Measurements from ENCODE around the gene YARS1. TPM values are rescaled to one million over a fixed set of nuclear protein-coding genes. Genes with fewer than 3 reads are reported as not detected.

Gene YARS1
- total RNA-seq, 4 donors from 2014 or later: 23.9 to 54.5 (median 33.8) TPM

GRCh38 chr1:32729254-32730046 lies 87.7 kb downstream of the YARS1 start:
- Histone ChIP-seq H3K4me3 (no peak overlapping the region), H3K27ac (no peak overlapping the region), H3K4me1 (peaks cover 3 to 19% (median 10%) of the 10 kb centered on the region in 4 donors), H3K9me3 (no peaks in the 10 kb centered on the region), H3K27me3 (no peaks in the 10 kb centered on the region), H3K36me3 (no peaks in the 10 kb centered on the region)
- 81 to 93% methylated on average over 5 to 14 of the region's 14 CpGs for WGBS, 2 donors (ENCODE audit: low coverage in 1 of 2)
- TF ChIP-seq EP300 (IDR thresholded peaks at IDR 0.05; ENCODE audit: low read depth) (no peak), POLR2AphosphoS5 (IDR thresholded peaks at IDR 0.05) (no peak), POLR2A (IDR thresholded peaks at IDR 0.05) (no peak), CTCF (IDR thresholded peaks at IDR 0.05) (no peak)
- intact Hi-C loops (cut with DNase I; ENCODE audit: low total_unique reads): no loop called here
- no peak for DNase-seq
- in situ Hi-C loops (cut with MboI; ENCODE audit: low pct_ligation_motif_present in 1 of 4, low pct_unique_long_range_greater_than_20kb in 1 of 4, low sequenced_read_pairs in 3 of 4): no loop called here

DNA sequence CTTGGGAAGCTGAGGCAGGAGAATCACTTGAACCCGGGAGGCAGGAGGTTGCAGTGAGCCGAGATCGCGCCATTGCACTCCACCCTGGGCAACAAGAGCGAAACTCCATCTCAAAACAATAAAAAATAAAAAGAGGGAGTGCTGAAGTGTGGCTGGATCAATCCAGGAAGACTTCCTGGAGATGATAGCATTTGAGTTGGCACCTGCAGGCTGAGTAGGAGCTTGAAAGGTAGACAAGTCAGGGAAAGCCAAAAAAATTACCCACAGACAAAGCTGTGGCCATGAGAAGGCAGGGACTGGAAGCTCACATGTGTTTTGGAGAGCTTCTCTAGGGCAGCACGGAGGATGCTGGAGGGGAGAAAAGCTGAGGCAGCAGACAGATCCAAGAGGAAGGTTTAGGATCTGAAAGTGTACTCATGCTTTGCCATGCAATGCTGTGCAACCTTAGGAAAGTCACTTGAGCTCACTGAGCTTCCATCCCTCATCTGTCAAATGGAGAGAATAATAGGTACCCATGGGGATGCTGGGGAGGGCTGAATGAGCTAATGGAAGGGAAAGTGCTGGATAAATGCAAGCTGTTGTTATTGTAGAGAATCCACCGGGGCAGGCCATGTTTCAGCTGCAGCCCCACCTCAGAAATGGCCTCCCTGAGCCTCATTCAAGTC lies 88.6 kb downstream of the YARS1 start:
- Histone ChIP-seq H3K4me1 (peaks cover 3 to 19% (median 10%) of the 10 kb centered on the region in 4 donors), H3K27ac (no peak overlapping the region), H3K9me3 (no peaks in the 10 kb centered on the region), H3K4me3 (no peak overlapping the region), H3K36me3 (no peaks in the 10 kb centered on the region), H3K27me3 (no peaks in the 10 kb centered on the region)
- no peak for TF ChIP-seq EP300 (IDR thresholded peaks at IDR 0.05; ENCODE audit: low read depth)
- TF ChIP-seq POLR2AphosphoS5 (IDR thresholded peaks at IDR 0.05): no peak
- intact Hi-C loops (cut with DNase I; ENCODE audit: low total_unique reads) (no loop called here), in situ Hi-C loops (cut with MboI; ENCODE audit: low pct_ligation_motif_present in 1 of 4, low pct_unique_long_range_greater_than_20kb in 1 of 4, low sequenced_read_pairs in 3 of 4) (no loop called here)
- DNase-seq: no peak
- WGBS, 2 donors (ENCODE audit: low coverage in 1 of 2): 80 to 85% methylated on average over 3 to 7 of the region's 7 CpGs

- peaks cover 3 to 19% (median 10%) of the 10 kb centered on the region in 4 donors for H3K4me1 ChIP-seq
- H3K9me3 ChIP-seq: no peaks in the 10 kb centered on the region
- TF ChIP-seq POLR2A (IDR thresholded peaks at IDR 0.05) (no peak), CTCF (IDR thresholded peaks at IDR 0.05) (no peak), POLR2AphosphoS5 (IDR thresholded peaks at IDR 0.05) (no peak), EP300 (IDR thresholded peaks at IDR 0.05; ENCODE audit: low read depth) (no peak)
- no peak for DNase-seq
- no peaks in the 10 kb centered on the region for H3K27me3 ChIP-seq
- no peaks in the 10 kb centered on the region for H3K36me3 ChIP-seq
- intact Hi-C loops (cut with DNase I; ENCODE audit: low total_unique reads): no loop called here
- H3K4me3 ChIP-seq: no peak overlapping the region
- WGBS, 2 donors (ENCODE audit: low coverage in 1 of 2): 80 to 86% methylated on average over 1 of the region's 1 CpG
- no peak overlapping the region for H3K27ac ChIP-seq
- in situ Hi-C loops (cut with MboI; ENCODE audit: low pct_ligation_motif_present in 1 of 4, low pct_unique_long_range_greater_than_20kb in 1 of 4, low sequenced_read_pairs in 3 of 4): no loop called here
Measured at GRCh38 chr1:32727876-32728275, 89.3 kb downstream of the YARS1 start.

- H3K4me3 ChIP-seq: no peak overlapping the region
- peaks cover 3 to 13% (median 10%) of the 10 kb centered on the region in 4 donors for H3K4me1 ChIP-seq
- no peaks in the 10 kb centered on the region for H3K27me3 ChIP-seq
- in situ Hi-C loops (cut with MboI; ENCODE audit: low pct_ligation_motif_present in 1 of 4, low pct_unique_long_range_greater_than_20kb in 1 of 4, low sequenced_read_pairs in 3 of 4): no loop called here
- no peaks in the 10 kb centered on the region for H3K9me3 ChIP-seq
- intact Hi-C loops (cut with DNase I; ENCODE audit: low total_unique reads): no loop called here
- no peak for DNase-seq
- H3K27ac ChIP-seq: no peak overlapping the region
- H3K36me3 ChIP-seq: no peaks in the 10 kb centered on the region
- TF ChIP-seq POLR2A (IDR thresholded peaks at IDR 0.05): no peak
- TF ChIP-seq EP300 (IDR thresholded peaks at IDR 0.05; ENCODE audit: low read depth): no peak
- no peak for TF ChIP-seq POLR2AphosphoS5 (IDR thresholded peaks at IDR 0.05)
- no peak for TF ChIP-seq CTCF (IDR thresholded peaks at IDR 0.05)
- 75 to 92% methylated on average over 1 to 3 of the region's 3 CpGs for WGBS, 2 donors (ENCODE audit: low coverage in 1 of 2)
Measured at GRCh38 chr1:32725615-32725982, 91.6 kb downstream of the YARS1 start.

Other genes starting within 250 kb of the YARS1 start
- 10 to 100 TPM in 3 of 4 donors, 1 to 10 TPM in 1; 3.4 to 72.9 (median 34.5) TPM for gene ZBTB8OS, start 166.8 kb downstream of the YARS1 start, total RNA-seq
- 100 to 1,000 TPM in 1 of 4 donors, 10 to 100 TPM in 3; 40.4 to 117 (median 67.7) TPM for gene RBBP4, start 166.2 kb downstream of the YARS1 start, total RNA-seq
- 10 to 100 TPM; 24.9 to 95.5 (median 43.8) TPM for gene SYNC, start 114.6 kb downstream of the YARS1 start, total RNA-seq
- 100 to 1,000 TPM in 1 of 4 donors, 10 to 100 TPM in 3; 26.2 to 257 (median 40.7) TPM for gene S100PBP, start 295 bp upstream of the YARS1 start, total RNA-seq
- gene FNDC5, start 53.6 kb upstream of the YARS1 start, total RNA-seq: under 1 TPM in 2 of 4 donors, not detected in 2; 0.32 to 0.55 TPM
- gene HPCA, start 69.1 kb upstream of the YARS1 start, total RNA-seq: under 1 TPM in 2 of 4 donors, not detected in 2; 0.64 to 0.96 TPM
- 1,000 to 10,000 TPM in 2 of 4 donors, 100 to 1,000 TPM in 2; 330 to 1,204 (median 846) TPM for gene TMEM54, start 84.0 kb upstream of the YARS1 start, total RNA-seq
- gene RNF19B, start 147.5 kb upstream of the YARS1 start, total RNA-seq: 10 to 100 TPM; 22.5 to 83.8 (median 62.0) TPM
- gene AK2, start 219.5 kb upstream of the YARS1 start, total RNA-seq: 100 to 1,000 TPM; 209 to 296 (median 211) TPM

All from transverse colon (tissue), 4 donors.